Myocyte (in vitro differentiated cells): ENCODE results near the gene SETBP1. TPM values are rescaled to one million over a fixed set of nuclear protein-coding genes. Genes with fewer than 3 reads are reported as not detected.

Experiments
- DNase-seq: peaks from one replicate; pipeline ENCODE4 v3.0.0-alpha.2; 2012; ENCODE audit warnings: low read depth
- total RNA-seq: library from RNA; depleted of rRNA; stranded (reverse); fragments of >200 nt; gene quantifications from 2 replicates; pipeline ENCODE4 v1.2.3, GENCODE V29; 2014

SETBP1 gene
- total RNA-seq, 1 donor from 2014 or later = 3.3 TPM

DNA sequence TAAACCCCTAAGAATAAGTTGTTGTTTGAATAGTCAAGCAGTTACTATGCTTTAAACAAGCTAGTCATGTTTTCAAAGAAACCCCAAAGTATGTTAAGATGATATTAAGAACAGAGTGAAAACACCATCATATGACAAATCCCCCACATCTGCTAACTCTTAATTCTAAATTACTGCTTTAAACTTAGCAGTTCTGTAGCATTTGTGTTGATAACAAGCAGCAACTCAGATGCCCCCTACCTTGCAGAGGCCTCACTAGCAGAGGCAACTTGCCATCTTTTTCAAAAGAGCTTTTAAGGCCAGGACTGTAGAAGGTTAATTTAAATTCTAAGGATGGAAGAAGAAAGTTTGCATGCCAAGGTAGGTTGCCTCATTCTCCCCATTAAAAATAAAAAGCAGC is 376.2 kb downstream of the SETBP1 start:
- DNase-seq = no peak

DNA sequence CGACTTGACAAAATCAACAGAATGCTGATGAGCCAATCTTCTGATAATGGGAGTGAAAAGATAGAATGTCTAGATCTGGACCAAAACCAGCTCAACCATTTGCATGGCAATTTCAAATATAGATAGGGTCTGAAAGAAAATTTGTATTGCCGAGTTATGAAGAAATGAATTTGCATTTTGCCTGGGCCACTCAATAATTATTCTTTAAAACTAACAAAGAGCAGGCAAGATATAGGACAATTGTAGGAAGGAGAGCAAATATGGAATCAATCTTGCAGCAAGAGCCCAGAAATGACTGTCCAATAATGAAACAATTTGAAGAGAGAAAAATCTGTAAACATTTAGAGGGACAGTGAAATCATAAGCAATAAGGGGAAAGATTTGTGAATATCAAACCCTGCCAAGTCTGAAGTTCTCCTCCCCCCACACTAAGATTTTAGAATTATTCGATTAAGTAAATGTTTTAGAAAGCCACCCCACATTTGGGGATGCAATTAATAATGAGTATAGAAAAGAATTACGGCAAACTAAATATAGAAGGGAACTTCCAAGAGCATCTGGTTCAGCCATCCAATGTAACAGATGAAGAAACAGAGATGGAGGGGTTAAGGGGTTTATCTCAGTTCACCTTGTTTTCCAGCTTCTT is 377.4 kb downstream of the SETBP1 start:
- no peak for DNase-seq

DNA sequence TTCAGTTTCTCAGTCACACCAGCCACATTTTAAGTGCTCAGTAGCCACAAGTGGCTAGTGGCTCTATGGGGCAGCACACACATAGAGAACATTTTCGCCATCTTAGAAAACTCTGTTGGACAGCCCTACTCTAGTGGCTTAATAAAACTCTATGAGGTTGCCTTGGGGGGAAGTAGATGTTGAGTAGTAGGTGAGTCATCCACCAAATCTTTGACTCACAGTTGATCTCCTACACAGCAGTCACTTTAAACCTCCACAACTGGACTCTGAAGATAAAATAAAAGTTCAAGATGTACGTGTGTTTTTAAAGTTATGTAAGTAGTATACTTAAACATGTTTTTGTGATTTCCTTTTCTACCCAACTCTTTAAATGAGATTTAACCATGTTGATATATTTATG is 379.0 kb downstream of the SETBP1 start:
- peak; percentile 52 for DNase-seq

DNA sequence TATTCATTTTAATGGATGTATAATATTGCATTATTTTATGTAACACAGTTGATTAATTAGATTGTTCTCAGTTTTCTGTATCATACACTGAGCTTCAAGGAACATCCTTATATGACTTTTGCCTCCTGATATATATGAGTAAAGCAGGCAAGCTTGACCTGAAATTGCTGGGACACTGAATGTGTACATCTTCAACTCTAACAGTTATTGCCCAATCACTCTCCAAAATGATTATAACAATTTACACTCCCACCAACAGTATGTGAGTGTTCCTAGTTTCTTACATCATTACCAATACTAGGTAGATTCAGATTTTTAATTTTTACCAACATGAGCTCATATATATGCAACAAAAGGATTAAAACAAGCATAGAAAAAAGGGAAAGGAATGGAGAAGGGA is 379.4 kb downstream of the SETBP1 start:
- DNase-seq = no peak

DNA sequence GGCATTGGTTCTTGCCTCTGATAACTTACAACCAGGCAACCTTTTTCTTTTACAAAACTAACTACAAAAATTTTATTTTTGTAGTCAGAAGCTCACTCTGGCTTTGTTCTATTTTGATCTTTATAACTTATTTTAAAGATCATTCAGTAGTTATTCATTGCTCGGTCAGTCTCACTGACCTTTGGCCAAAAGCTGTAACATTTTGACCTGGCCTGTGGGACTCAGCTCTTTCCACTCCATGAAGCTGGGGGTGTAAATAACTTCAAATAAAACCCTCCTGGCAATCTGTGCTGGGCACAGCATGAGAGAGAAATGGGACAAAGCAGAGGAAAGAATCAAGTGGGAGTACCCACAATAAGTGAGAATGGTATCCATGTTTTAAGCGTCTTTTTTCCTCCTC is 380.7 kb downstream of the SETBP1 start:
- no peak for DNase-seq

DNA sequence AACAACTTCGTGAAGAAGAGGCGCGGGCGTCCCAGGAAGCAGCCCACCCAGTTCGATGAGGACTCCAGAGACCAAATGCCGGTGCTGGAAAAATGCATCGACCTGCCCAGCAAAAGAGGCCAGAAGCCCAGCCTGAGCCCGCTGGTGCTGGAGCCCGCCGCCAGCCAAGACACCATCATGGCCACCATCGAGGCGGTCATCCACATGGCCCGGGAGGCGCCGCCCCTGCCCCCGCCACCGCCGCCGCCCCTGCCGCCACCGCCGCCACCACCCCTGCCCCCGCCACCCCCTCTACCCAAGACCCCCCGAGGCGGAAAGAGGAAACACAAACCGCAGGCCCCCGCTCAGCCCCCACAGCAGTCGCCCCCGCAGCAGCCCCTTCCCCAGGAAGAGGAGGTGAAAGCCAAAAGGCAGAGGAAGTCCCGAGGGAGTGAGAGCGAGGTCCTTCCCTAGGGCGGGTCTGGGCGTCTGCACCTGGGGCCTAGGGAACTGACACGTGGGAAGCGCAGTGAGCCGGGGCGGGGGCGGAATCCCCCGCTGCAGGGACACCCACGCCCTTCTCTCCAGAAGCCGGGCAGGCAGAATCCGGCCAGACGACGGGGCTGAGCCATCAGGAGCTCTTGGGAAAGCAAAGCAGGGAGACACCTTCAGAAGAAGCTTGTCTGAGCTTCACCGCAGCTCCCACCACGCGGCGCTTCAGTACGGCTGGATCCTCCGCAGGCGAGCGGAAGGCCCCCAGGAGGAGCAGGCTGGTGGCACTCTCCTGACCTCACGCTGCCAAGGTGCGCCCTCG is 382.8 kb downstream of the SETBP1 start:
- no peak for DNase-seq

DNA sequence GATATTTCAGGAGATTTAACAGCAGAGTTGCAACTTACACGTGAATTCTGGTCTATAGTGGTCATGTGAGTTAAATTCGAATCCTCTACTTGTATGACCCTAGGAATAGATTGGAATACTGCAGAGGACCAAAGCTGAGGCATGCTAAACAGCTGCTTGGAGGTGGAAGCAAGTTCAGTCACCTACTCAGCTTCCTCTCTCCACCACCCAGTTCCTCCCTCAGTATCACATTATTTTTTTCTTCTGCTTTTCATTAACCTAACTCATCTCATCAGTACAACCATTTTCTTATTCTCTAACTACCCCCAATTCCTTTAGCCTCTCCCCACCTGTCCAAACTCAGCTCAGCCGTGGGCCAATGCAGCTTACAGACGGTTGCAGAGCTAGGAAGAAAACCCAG is 385.5 kb downstream of the SETBP1 start:
- no peak for DNase-seq

DNA sequence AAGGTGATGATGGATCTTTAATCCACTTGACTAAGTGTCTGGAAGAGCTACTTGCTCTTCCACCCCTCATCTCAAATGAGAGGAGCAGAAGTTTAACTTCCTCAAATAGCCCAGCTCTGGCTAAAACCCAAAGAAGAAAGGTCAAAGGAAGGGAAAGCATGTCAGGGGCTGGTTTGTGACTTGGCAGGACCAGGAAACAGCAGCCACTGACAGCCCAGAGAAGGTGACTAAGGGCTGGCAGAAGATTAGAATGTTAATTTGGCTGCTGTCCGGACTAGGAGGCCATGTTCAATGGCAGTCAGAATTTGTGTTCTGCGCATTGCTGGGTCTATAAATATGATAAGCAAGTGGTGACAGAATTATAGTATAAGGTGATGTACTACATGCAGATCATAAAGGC is 386.2 kb downstream of the SETBP1 start:
- DNase-seq = no peak

DNA sequence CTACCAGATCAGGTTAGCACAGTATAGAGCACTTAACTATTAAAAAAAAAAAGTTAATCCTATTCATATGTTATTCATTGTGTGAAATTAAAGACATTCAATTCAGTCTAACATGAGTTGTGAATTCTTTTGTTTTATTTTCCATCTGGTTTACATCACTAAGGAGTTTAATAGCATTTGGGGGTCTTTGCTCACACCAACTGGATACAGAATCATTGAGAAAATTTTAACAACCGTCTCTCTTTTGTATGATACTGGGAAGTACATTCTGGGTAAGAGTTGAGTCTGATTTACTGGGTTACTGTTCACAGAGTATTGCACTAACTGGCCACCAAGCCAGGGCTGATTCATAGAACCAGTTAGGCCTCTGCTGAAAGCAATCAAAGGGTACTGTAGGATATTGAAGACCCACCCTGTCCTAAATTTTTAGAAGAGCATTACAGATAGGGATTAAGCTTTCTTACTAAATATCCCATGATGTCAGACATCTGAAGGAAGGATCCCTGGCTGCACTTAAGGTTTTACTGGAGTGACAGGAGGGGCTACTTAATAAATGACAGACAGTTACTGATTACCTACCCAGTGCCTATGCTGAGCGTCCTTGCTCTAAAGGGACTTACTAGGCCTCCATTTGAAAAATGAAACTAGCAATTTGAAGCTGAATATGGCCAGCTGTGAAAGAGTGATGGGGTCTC is 387.9 kb downstream of the SETBP1 start:
- no peak for DNase-seq

DNA sequence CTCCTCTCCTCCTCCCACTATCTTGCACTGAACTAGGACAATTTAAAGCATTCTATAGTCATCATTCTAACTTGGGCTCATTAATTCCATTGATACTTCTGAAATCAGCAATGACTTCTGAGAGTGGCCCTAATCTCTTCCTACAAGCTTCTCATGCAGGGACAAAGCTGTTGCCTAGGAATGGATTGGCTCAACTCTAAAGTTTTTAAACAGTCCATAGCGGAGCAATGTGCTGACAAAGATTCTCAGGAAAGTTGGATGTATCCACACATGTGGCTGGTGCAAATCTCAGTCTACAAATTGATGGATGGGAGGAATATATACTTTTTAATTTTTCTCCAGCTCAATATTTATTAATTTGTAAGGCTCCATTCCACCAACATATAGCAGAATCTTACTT is 388.9 kb downstream of the SETBP1 start:
- no peak for DNase-seq

DNA sequence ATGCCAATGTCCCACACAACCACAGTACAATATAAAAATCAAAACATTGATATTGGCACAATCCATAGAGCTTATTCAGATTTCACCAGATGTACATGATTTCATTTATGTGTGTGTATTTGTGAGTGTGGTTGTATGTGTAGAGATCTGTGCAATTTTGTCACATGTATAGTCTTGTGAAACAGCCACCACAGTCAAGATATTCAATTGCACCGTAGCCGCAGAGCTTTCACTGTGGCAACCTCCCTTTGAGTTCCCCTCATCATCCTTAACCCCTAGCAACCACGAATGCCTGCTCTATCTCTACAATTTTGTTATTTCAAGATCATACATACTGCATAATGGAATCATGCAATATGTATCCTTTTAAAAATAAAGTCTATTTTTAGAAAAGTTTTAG is 391.3 kb downstream of the SETBP1 start:
- DNase-seq = no peak

DNA sequence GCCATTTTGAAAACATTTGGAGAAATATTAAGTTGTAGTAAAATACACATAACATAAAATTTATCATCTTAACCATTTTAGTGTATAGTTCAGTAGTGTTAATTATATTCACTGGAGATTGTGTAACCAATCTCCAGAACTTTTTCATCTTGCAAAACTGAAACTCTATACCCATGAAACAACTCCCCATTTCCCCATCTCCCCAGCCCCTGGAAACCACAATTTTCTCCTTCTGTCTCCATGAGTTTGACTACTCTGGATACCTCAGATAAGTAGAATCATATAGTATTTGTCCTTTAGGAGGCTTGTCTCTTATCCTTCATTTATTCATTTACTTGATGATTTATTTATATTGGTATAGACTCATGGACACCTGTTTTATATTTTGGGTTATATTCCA is 392.9 kb downstream of the SETBP1 start:
- no peak for DNase-seq

DNA sequence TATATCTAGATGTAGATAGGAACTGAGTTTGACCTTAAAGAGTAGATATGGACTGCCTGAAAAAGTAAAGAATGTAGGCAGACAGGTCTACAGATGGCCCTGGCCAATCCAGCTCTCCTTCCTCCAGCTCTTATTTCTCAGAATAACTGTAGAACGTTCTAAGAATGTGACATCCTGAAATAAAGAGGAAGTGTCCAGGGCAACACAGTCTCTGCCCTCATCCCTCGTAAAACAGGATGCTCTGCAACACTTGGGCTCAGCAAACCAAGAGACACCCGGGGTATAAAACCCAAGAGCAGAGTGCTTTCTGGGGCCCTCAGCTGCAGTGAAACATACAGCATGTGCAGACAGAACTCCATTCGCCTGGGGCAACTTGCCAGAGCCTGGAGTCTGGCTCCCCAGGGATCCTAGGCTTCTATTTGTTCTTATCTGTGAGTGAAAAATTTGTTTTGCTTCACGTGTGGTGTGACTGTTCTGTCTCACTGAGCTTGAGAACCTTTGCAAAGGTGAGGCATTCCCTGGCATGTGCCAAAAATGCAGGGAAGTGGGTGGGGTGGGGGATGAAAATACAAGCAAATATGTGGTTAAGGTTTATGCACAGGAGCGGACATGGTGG is 401.0 kb downstream of the SETBP1 start:
- no peak for DNase-seq

DNA sequence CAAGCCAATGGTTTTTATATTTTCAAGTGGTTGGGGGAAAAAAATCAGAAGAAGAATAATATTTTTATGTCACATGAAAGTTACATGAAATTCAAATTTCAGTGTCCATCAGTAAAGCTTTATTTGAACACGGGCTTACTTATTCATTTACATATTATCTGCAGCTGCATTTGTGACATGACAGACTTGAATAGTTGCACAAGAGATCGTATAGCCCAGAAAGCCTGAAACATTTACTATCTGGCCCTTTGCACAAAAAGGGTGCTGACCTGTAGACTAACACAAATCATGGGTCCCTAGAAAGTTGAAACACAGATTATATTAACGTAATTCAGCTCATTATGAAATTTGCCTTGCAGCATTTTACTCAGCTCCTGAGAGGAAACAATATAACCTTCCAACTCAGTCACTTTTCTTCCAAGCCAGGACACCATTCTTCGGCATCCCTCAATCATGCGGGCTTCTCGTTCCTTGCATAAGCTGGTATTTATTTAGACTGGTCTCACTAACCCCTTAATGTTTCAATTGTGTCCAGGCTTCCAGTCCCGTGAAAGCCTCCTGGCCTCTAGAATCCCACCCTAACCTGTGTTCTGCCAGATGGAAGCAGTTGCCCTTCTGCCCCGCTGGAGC is 402.7 kb downstream of the SETBP1 start:
- no peak for DNase-seq

DNA sequence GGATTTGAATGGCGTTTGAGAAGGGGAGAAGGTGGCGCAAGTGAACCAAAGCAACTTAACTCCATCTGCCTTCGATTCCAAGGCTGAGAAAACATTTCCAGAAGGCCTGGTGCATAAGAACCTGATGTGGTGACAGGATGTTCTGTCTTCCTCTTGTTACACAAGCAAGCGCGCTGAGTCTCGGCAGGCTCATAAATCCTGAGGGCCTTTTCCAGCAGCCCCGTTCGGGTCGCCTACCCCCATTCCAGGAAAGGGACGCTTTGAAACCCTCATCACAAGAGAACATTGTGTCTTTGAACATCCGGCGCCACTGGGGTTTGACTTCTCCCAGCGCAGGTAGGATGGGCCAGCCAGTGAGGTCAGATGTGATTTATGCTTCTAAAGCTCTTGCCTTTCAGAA is 403.5 kb downstream of the SETBP1 start:
- DNase-seq = no peak

DNA sequence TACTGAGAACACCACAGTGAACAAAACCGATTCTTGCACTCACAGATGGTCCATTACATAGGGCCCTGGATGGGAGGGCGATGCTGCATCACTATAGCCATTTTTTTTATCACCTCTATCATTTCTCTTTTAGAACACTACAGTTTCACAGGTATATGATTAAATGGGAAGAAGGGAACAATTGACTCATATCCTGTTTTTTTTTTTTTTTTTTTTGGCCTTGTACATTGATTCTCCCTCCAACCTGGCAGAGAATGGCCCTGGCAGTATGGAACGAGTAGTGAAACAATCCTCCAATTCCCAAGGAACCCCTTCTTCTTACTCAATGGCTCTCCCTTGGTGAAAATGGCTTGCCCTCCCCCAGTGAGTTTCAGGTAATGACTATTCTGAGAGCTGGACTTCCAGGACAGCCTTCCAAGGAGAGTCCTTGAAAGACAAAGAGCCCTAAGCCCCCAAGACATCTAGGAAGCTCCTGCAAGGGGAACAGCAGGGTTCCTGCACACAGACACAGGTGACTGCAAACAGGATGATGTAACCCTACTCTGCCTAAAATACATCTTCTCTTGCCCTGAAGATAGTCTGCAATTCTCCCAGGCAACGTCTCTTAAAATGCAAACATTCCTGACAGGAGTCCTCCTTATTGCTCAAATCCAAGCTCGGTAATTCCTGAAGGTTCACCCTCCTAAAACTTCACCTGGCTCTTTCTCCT is 405.4 kb downstream of the SETBP1 start:
- no peak for DNase-seq

DNA sequence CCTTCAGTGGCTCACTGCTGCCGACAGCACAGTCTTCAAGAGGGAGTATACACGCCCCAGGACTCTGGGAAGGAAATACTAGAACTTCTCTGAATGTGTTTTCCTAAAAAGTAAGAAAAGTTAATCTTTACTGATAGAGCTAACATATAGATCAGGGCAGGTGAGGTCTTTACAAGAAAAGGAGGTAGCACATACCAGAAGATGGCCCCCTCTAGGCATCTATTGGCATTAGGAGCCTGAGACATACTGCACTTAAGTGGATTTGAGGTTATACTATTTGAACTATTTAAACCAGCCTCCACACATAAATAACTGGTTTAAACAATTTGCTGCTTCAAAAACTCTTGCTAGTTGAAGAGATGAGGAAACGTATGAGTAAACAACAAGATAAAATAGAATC is 406.1 kb downstream of the SETBP1 start:
- DNase-seq = no peak

DNA sequence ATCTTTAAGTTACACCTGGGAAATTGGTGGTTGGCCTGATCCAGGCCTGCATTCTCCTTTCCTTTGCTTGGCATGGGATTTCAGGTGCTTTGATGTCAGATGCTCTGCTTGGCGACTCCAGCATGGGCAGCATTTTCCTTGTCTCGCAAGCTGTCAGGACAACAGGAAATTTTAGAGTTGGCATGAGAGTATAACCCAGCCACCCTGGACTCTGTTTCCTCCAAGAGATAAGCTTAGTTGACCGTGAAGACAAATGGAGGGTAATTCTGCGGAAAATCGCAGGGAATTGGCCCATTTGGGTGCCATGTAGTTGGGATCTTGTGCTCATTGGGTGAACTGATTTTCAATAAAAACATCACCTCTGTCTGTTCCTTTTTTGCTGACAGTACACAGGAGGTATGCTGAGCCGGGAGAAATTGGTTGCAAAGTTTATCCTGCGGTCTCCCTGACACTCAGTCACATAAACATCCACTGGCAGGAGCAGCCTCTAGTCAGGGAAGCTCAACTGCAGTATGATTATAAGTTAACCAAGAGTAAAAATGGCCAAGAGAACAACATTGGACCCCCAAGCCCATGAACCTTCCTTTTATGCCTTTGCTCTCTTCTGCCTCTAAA is 409.9 kb downstream of the SETBP1 start:
- DNase-seq = no peak

DNA sequence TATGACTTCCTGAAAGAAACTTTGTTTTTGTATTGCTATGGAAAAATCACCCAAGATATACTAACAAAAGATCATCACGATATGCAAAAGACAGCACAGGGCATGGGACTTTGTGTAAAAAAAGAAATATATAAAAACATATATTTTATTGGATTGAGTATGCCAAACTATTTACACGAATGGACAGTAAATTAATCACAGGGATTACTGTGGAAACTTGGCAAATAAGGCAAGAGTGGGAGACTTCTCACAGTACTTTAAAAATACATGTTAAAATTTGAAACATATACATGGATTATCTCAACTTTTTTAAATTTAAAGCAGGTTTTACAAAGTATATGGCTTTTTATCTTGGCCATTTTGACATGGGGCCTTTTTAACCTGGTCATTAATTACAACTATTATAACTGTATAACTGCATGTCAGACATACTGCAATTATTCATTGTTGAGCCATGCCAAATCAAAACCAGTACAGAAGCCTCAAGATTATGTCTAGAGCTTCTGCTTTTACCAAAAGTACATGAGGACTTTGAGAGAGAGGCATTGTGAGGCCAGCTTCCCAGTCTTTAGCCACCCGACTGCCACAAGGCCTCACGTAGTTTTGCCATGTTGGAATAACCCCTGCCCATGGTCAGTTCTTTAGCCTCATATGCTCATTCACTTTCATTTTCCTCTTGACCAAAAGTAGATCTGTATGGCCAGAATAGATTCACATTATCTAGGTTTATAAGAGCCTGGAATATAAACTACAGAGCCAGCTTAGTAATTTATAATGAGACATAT is 419.8 kb downstream of the SETBP1 start:
- no peak for DNase-seq

DNA sequence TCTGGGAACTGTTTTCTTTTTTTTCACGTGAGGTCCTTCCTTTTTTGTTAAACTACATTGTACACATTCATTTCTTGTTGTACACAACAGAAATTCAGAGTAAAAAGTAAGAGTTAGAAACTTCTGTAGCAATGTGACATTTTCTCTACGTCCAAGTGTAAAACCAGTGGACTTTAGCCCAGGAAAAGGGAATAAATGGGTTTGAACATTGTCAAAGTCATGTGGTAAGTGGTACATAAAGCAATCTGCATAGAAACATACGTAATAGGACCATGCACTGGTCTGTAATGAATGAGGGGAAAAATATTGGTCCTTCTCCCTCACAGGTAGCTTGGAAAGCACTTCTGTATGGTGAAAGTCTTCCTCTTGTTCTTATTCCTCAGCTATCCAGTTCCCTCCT is 421.4 kb downstream of the SETBP1 start:
- no peak for DNase-seq
